HEK293 (cell line): ENCODE measurements around the gene ZNF646.

Experiments
- CTCF ChIA-PET: fragments of 350-600 bp; formaldehyde crosslinking; extraction: SDS; loops from one replicate; lab custom pipeline; 2021; ENCODE audit warnings: antibody characterized with exemption; lab: Yijun Ruan, JAX
- POLR2A ChIA-PET: fragments of 300-600 bp; formaldehyde crosslinking; extraction: SDS; loops from one replicate; lab custom pipeline; 2020; ENCODE audit warnings: antibody characterized with exemption, inconsistent platforms; lab: Yijun Ruan, JAX
- H3K27ac ChIP-seq: fragments of 200-500 bp; sonication (Bioruptor generic); 2 replicates; pipeline ENCODE4 v1.5.1; 2014; ENCODE audit warnings: low read depth, low read length, control low read depth, inconsistent platforms; ENCODE audit errors: extremely low read depth
- H3K36me3 ChIP-seq, 2 experiments: fragments of 200-500 bp in 1 of 2; sonication (Bioruptor generic) in 1 of 2; 1 replicate in 1 of 2; 2 replicates in 1 of 2; pipeline ENCODE4 v1.5.1; 2014 to 2017; ENCODE audit warnings: inconsistent platforms in 2 of 2, low read length in 2 of 2; ENCODE audit not compliant: control insufficient read depth in 2 of 2, insufficient read depth in 1 of 2
- H3K4me1 ChIP-seq: fragments of 200-500 bp; sonication (Bioruptor generic); 2 replicates; pipeline ENCODE4 v1.5.1; 2014; ENCODE audit warnings: mild to moderate bottlenecking, low read length, inconsistent platforms; ENCODE audit not compliant: control insufficient read depth, insufficient read depth
- H3K4me3 ChIP-seq: 2 replicates; pipeline ENCODE4 v1.5.1; 2011; ENCODE audit warnings: low read depth, mild to moderate bottlenecking, control low read depth, low read length, moderate library complexity
- H3K9me3 ChIP-seq: fragments of 200-500 bp; sonication (Bioruptor generic); 2 replicates; pipeline ENCODE4 v1.5.1; 2014; ENCODE audit warnings: low read depth, low read length, inconsistent platforms; ENCODE audit not compliant: control insufficient read depth, insufficient read depth
- GLI4 ChIP-seq: fragments of 450-650 bp; formaldehyde crosslinking; IDR thresholded peaks from 2 replicates; pipeline ENCODE4 v1.5.1; 2016; ENCODE audit warnings: missing biosample characterization, missing genetic modification characterization
- KLF7 ChIP-seq: fragments of 450-650 bp; formaldehyde crosslinking; IDR thresholded peaks from 2 replicates; pipeline ENCODE4 v1.5.1; 2016; ENCODE audit warnings: missing biosample characterization, missing genetic modification characterization, borderline replicate concordance
- SP2 ChIP-seq: fragments of 450-650 bp; formaldehyde crosslinking; IDR thresholded peaks from 2 replicates; pipeline ENCODE4 v1.5.1; 2016; ENCODE audit warnings: missing biosample characterization, missing genetic modification characterization
- ZFP41 ChIP-seq: fragments of 450-650 bp; formaldehyde crosslinking; IDR thresholded peaks from 2 replicates; pipeline ENCODE4 v1.5.1; 2016; ENCODE audit warnings: missing biosample characterization, missing genetic modification characterization, borderline replicate concordance
- ZNF132 ChIP-seq: fragments of 450-650 bp; formaldehyde crosslinking; IDR thresholded peaks from 2 replicates; pipeline ENCODE4 v1.5.1; 2017; ENCODE audit warnings: missing biosample characterization, missing genetic modification characterization, borderline replicate concordance
- ZNF2 ChIP-seq: fragments of 450-650 bp; formaldehyde crosslinking; IDR thresholded peaks from 2 replicates; pipeline ENCODE4 v1.5.1; 2016; ENCODE audit warnings: missing biosample characterization, missing genetic modification characterization
- ZNF221 ChIP-seq: fragments of 450-650 bp; formaldehyde crosslinking; IDR thresholded peaks from 2 replicates; pipeline ENCODE4 v1.5.1; 2017; ENCODE audit warnings: missing biosample characterization, missing genetic modification characterization, borderline replicate concordance
- ZNF311 ChIP-seq: fragments of 450-650 bp; formaldehyde crosslinking; IDR thresholded peaks from 2 replicates; pipeline ENCODE4 v1.5.1; 2017; ENCODE audit warnings: missing biosample characterization, missing genetic modification characterization, borderline replicate concordance
- ZNF404 ChIP-seq: fragments of 450-650 bp; formaldehyde crosslinking; IDR thresholded peaks from 2 replicates; pipeline ENCODE4 v1.5.1; 2017; ENCODE audit warnings: missing biosample characterization, missing genetic modification characterization
- ZNF623 ChIP-seq: fragments of 450-650 bp; formaldehyde crosslinking; IDR thresholded peaks from 2 replicates; pipeline ENCODE4 v1.5.1; 2016; ENCODE audit warnings: missing biosample characterization, missing genetic modification characterization
- ZNF624 ChIP-seq: fragments of 450-650 bp; formaldehyde crosslinking; IDR thresholded peaks from 2 replicates; pipeline ENCODE4 v1.5.1; 2017; ENCODE audit warnings: missing biosample characterization, missing genetic modification characterization
- ZSCAN16 ChIP-seq: fragments of 450-650 bp; formaldehyde crosslinking; IDR thresholded peaks from 2 replicates; pipeline ENCODE4 v1.5.1; 2016; ENCODE audit warnings: missing biosample characterization, missing genetic modification characterization
- TF ChIP-seq, protein P1 (sequence below): fragments of 450-650 bp; formaldehyde crosslinking; IDR thresholded peaks from 2 replicates; pipeline ENCODE4 v1.5.1; 2016; ENCODE audit warnings: missing biosample characterization, missing genetic modification characterization
- TF ChIP-seq, protein P2 (sequence below): fragments of 450-650 bp; IDR thresholded peaks from 2 replicates; pipeline ENCODE4 v1.5.1; 2018; ENCODE audit warnings: missing biosample characterization, mild to moderate bottlenecking, missing genetic modification characterization
- TF ChIP-seq, protein P3 (sequence below): fragments of 450-650 bp; IDR thresholded peaks from 2 replicates; pipeline ENCODE4 v1.5.1; 2018; ENCODE audit warnings: missing biosample characterization, missing genetic modification characterization
- TF ChIP-seq, protein P4 (sequence below): fragments of 450-650 bp; formaldehyde crosslinking; IDR thresholded peaks from 2 replicates; pipeline ENCODE4 v1.5.1; 2017; ENCODE audit warnings: missing biosample characterization, missing genetic modification characterization
- TF ChIP-seq, protein P5 (sequence below): fragments of 450-650 bp; formaldehyde crosslinking; IDR thresholded peaks from 2 replicates; pipeline ENCODE4 v1.5.1; 2016; ENCODE audit warnings: missing biosample characterization, missing genetic modification characterization, low read depth

The ZNF646 gene

DNA sequence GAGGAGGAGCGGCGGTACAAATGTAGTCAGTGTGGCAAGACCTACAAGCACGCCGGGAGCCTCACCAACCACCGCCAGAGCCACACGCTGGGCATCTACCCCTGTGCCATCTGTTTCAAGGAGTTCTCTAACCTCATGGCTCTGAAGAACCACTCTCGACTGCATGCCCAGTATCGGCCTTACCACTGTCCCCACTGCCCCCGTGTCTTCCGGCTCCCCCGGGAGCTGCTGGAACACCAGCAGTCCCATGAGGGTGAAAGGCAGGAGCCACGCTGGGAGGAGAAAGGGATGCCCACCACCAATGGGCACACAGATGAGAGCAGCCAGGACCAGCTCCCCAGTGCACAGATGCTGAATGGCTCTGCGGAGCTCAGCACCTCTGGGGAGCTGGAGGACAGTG is 2.8 kb downstream of the ZNF646 start:
- H3K36me3 ChIP-seq: peaks cover 0 to 61% of the 10 kb centered on the region in 2 experiments; a peak in 1 of 3 replicates
- POLR2A ChIA-PET: interaction anchor here (0.6 to 1.9 kb wide), 4 partner anchors 12 to 41 kb away, joined by 3 to 7 read pairs (median 4); partner anchors contain the start of genes KAT8 and PRSS53
- H3K4me3 ChIP-seq: no peak overlapping the region
- H3K27ac ChIP-seq: no peak overlapping the region
- no peaks in the 10 kb centered on the region for H3K9me3 ChIP-seq
- no peaks in the 10 kb centered on the region for H3K4me1 ChIP-seq
- CTCF ChIA-PET: no interaction called here
- TF ChIP-seq ZNF311 (tag by site-specific recombination) (no peak), ZNF624 (tag by site-specific recombination) (no peak), ZNF132 (tag by site-specific recombination) (no peak), SP2 (tag by site-specific recombination) (no peak), ZNF221 (tag by site-specific recombination) (no peak), ZNF404 (tag by site-specific recombination) (no peak), KLF7 (tag by site-specific recombination) (no peak), GLI4 (tag by site-specific recombination) (no peak), ZFP41 (tag by site-specific recombination) (no peak), ZSCAN16 (tag by site-specific recombination) (no peak), ZNF623 (tag by site-specific recombination) (no peak), ZNF2 (tag by site-specific recombination) (no peak)
- TF ChIP-seq, protein P1, sequence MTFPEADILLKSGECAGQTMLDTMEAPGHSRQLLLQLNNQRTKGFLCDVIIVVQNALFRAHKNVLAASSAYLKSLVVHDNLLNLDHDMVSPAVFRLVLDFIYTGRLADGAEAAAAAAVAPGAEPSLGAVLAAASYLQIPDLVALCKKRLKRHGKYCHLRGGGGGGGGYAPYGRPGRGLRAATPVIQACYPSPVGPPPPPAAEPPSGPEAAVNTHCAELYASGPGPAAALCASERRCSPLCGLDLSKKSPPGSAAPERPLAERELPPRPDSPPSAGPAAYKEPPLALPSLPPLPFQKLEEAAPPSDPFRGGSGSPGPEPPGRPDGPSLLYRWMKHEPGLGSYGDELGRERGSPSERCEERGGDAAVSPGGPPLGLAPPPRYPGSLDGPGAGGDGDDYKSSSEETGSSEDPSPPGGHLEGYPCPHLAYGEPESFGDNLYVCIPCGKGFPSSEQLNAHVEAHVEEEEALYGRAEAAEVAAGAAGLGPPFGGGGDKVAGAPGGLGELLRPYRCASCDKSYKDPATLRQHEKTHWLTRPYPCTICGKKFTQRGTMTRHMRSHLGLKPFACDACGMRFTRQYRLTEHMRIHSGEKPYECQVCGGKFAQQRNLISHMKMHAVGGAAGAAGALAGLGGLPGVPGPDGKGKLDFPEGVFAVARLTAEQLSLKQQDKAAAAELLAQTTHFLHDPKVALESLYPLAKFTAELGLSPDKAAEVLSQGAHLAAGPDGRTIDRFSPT: no peak
- TF ChIP-seq, protein P2, sequence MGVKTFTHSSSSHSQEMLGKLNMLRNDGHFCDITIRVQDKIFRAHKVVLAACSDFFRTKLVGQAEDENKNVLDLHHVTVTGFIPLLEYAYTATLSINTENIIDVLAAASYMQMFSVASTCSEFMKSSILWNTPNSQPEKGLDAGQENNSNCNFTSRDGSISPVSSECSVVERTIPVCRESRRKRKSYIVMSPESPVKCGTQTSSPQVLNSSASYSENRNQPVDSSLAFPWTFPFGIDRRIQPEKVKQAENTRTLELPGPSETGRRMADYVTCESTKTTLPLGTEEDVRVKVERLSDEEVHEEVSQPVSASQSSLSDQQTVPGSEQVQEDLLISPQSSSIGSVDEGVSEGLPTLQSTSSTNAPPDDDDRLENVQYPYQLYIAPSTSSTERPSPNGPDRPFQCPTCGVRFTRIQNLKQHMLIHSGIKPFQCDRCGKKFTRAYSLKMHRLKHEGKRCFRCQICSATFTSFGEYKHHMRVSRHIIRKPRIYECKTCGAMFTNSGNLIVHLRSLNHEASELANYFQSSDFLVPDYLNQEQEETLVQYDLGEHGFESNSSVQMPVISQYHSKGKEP (tag by site-specific recombination): no peak
- TF ChIP-seq, protein P3, sequence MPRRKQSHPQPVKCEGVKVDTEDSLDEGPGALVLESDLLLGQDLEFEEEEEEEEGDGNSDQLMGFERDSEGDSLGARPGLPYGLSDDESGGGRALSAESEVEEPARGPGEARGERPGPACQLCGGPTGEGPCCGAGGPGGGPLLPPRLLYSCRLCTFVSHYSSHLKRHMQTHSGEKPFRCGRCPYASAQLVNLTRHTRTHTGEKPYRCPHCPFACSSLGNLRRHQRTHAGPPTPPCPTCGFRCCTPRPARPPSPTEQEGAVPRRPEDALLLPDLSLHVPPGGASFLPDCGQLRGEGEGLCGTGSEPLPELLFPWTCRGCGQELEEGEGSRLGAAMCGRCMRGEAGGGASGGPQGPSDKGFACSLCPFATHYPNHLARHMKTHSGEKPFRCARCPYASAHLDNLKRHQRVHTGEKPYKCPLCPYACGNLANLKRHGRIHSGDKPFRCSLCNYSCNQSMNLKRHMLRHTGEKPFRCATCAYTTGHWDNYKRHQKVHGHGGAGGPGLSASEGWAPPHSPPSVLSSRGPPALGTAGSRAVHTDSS (tag by site-specific recombination): no peak
- TF ChIP-seq, protein P4, sequence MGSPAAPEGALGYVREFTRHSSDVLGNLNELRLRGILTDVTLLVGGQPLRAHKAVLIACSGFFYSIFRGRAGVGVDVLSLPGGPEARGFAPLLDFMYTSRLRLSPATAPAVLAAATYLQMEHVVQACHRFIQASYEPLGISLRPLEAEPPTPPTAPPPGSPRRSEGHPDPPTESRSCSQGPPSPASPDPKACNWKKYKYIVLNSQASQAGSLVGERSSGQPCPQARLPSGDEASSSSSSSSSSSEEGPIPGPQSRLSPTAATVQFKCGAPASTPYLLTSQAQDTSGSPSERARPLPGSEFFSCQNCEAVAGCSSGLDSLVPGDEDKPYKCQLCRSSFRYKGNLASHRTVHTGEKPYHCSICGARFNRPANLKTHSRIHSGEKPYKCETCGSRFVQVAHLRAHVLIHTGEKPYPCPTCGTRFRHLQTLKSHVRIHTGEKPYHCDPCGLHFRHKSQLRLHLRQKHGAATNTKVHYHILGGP: no peak
- TF ChIP-seq, protein P5, sequence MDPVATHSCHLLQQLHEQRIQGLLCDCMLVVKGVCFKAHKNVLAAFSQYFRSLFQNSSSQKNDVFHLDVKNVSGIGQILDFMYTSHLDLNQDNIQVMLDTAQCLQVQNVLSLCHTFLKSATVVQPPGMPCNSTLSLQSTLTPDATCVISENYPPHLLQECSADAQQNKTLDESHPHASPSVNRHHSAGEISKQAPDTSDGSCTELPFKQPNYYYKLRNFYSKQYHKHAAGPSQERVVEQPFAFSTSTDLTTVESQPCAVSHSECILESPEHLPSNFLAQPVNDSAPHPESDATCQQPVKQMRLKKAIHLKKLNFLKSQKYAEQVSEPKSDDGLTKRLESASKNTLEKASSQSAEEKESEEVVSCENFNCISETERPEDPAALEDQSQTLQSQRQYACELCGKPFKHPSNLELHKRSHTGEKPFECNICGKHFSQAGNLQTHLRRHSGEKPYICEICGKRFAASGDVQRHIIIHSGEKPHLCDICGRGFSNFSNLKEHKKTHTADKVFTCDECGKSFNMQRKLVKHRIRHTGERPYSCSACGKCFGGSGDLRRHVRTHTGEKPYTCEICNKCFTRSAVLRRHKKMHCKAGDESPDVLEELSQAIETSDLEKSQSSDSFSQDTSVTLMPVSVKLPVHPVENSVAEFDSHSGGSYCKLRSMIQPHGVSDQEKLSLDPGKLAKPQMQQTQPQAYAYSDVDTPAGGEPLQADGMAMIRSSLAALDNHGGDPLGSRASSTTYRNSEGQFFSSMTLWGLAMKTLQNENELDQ: no peak
- TF ChIP-seq, all 188 proteins: peak for 0
